CD4-positive, alpha-beta T cell (primary cell): Measurements from ENCODE around the gene MSMO1. TPM values are rescaled to one million over a fixed set of nuclear protein-coding genes. Genes with fewer than 3 reads are reported as not detected.

Source experiments
- ATAC-seq: fragments of 200-7000 bp; cut with Tn5 transposase; one replicate; pipeline ENCODE4 v1.10.0; 2022; ENCODE audit warnings: mild to moderate bottlenecking; ENCODE audit not compliant: poor library complexity
- CTCF ChIA-PET: fragments of 350-600 bp; sonication (Branson Sonifier 250); formaldehyde crosslinking; loops from one replicate; lab custom pipeline; 2021; ENCODE audit warnings: antibody characterized with exemption, inconsistent platforms; lab: Charles Lee
- POLR2A ChIA-PET: fragments of 350-600 bp; sonication (Branson Sonifier 250); formaldehyde crosslinking; loops from one replicate; lab custom pipeline; 2021; ENCODE audit warnings: antibody characterized with exemption, inconsistent platforms; lab: Charles Lee
- DNase-seq, 14 experiments: peaks; one replicate each; pipeline ENCODE4 v3.0.0-alpha.2; 2013 to 2020; ENCODE audit warnings: mixed read lengths in 2 of 14
- H3K27ac ChIP-seq, 2 donors: one replicate each; pipeline versions ENCODE4 v1.5.1 to v1.7.0; 2013; ENCODE audit warnings: low read length in 2 of 2, low read depth in 1 of 2, mild to moderate bottlenecking in 1 of 2
- H3K27me3 ChIP-seq, 2 experiments: 1 replicate in 1 of 2; 2 replicates in 1 of 2; pipeline versions ENCODE4 v1.6.1 to v1.7.0; 2013; ENCODE audit warnings: low read length in 2 of 2, control low read depth in 1 of 2, mild to moderate bottlenecking in 1 of 2, moderate library complexity in 1 of 2; ENCODE audit not compliant: insufficient read depth in 2 of 2, control insufficient read depth in 1 of 2
- H3K36me3 ChIP-seq: one replicate; pipeline ENCODE4 v1.6.1; 2013; ENCODE audit warnings: low read length, control low read depth; ENCODE audit not compliant: insufficient read depth
- H3K4me1 ChIP-seq: one replicate; pipeline ENCODE4 v1.6.1; 2013; ENCODE audit warnings: low read length, control low read depth; ENCODE audit not compliant: insufficient read depth
- H3K4me3 ChIP-seq: one replicate; pipeline ENCODE4 v1.5.1; 2013; ENCODE audit warnings: mild to moderate bottlenecking, low read length, moderate library complexity
- H3K9me3 ChIP-seq, 2 experiments: 1 replicate in 1 of 2; 2 replicates in 1 of 2; pipeline versions ENCODE4 v1.6.1 to v1.7.0; 2013; ENCODE audit warnings: low read length in 2 of 2, mild to moderate bottlenecking in 2 of 2, control low read depth in 1 of 2, moderate library complexity in 1 of 2; ENCODE audit not compliant: control insufficient read depth in 1 of 2, insufficient read depth in 1 of 2
- H3K27ac Mint-ChIP-seq: one replicate; pipeline ENCODE4 v1.8.0; 2020; ENCODE audit warnings: mixed read lengths
- H3K27me3 Mint-ChIP-seq: one replicate; pipeline ENCODE4 v1.8.0; 2021; ENCODE audit warnings: mixed read lengths
- H3K36me3 Mint-ChIP-seq: one replicate; pipeline ENCODE4 v1.8.0; 2021; ENCODE audit warnings: low read depth, mixed read lengths
- H3K4me1 Mint-ChIP-seq: one replicate; pipeline ENCODE4 v1.8.0; 2021; ENCODE audit warnings: low read depth, mixed read lengths
- H3K4me3 Mint-ChIP-seq: one replicate; pipeline ENCODE4 v1.8.0; 2020; ENCODE audit warnings: mild to moderate bottlenecking, mixed read lengths
- H3K9me3 Mint-ChIP-seq: one replicate; pipeline ENCODE4 v1.8.0; 2020; ENCODE audit warnings: mixed read lengths
- intact Hi-C, 2 experiments: fragments of 100-400 bp; cut with DNase I in 1 of 2; cut with micrococcal nuclease in 1 of 2; formaldehyde crosslinking; loops; one replicate each; pipeline versions ENCODE4 v1.15.1 to v1.9.0; 2023 to 2025; cut with DNase I, micrococcal nuclease
- total RNA-seq, 174 experiments: library from RNA in 2 of 174; stranded (reverse) in 2 of 174; gene quantifications; one replicate each; pipeline ENCODE4 v1.2.3 and lab custom pipeline; 2021 to 2026
- TF ChIP-seq, protein P1 (sequence below): fragments of 200-600 bp; IDR thresholded peaks from one replicate; pipeline ENCODE4 v1.8.0; 2022; ENCODE audit warnings: antibody characterized with exemption, mild to moderate bottlenecking

MSMO1 gene
- total RNA-seq, 2 experiments from 2014 or later: 13.3 to 15.1 TPM

DNA sequence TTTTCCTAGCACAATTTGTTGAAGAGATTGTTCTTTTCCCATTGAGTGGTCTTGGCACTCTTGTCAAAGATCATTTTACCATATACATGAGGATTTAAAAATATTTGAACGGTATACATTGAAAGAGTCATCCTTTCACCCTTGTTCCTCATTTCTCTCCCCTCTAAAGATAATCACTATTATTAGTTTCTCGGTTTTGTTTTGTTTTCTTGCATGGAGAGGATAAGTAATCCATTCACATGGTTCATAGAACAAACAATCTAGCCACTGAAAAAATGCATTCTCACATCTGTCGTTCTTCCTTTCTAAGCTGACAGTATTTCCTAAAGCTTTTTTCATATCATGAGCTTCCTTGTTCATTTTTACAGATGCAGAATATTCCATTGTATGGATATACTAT, 39.2 kb upstream of the MSMO1 start:
- CTCF ChIA-PET: no interaction called here
- peak overlapping the region; percentile 77 for H3K27ac Mint-ChIP-seq
- ATAC-seq: no peak
- no peaks in the 10 kb centered on the region for H3K9me3 ChIP-seq
- no peak for DNase-seq
- H3K4me3 ChIP-seq: no peak overlapping the region
- no peak overlapping the region for H3K4me3 Mint-ChIP-seq
- H3K27me3 ChIP-seq: no peaks in the 10 kb centered on the region
- TF ChIP-seq, protein P1, sequence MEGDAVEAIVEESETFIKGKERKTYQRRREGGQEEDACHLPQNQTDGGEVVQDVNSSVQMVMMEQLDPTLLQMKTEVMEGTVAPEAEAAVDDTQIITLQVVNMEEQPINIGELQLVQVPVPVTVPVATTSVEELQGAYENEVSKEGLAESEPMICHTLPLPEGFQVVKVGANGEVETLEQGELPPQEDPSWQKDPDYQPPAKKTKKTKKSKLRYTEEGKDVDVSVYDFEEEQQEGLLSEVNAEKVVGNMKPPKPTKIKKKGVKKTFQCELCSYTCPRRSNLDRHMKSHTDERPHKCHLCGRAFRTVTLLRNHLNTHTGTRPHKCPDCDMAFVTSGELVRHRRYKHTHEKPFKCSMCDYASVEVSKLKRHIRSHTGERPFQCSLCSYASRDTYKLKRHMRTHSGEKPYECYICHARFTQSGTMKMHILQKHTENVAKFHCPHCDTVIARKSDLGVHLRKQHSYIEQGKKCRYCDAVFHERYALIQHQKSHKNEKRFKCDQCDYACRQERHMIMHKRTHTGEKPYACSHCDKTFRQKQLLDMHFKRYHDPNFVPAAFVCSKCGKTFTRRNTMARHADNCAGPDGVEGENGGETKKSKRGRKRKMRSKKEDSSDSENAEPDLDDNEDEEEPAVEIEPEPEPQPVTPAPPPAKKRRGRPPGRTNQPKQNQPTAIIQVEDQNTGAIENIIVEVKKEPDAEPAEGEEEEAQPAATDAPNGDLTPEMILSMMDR: no peak
- POLR2A ChIA-PET: no interaction called here
- intact Hi-C loops: no loop called here
- H3K4me1 ChIP-seq: no peaks in the 10 kb centered on the region
- no peaks in the 10 kb centered on the region for H3K9me3 Mint-ChIP-seq
- no peaks in the 10 kb centered on the region for H3K27me3 Mint-ChIP-seq
- peaks cover 3% of the 10 kb centered on the region for H3K36me3 ChIP-seq
- peaks cover 5% of the 10 kb centered on the region for H3K36me3 Mint-ChIP-seq
- H3K27ac ChIP-seq: no peak overlapping the region
- peaks cover 40% of the 10 kb centered on the region for H3K4me1 Mint-ChIP-seq

DNA sequence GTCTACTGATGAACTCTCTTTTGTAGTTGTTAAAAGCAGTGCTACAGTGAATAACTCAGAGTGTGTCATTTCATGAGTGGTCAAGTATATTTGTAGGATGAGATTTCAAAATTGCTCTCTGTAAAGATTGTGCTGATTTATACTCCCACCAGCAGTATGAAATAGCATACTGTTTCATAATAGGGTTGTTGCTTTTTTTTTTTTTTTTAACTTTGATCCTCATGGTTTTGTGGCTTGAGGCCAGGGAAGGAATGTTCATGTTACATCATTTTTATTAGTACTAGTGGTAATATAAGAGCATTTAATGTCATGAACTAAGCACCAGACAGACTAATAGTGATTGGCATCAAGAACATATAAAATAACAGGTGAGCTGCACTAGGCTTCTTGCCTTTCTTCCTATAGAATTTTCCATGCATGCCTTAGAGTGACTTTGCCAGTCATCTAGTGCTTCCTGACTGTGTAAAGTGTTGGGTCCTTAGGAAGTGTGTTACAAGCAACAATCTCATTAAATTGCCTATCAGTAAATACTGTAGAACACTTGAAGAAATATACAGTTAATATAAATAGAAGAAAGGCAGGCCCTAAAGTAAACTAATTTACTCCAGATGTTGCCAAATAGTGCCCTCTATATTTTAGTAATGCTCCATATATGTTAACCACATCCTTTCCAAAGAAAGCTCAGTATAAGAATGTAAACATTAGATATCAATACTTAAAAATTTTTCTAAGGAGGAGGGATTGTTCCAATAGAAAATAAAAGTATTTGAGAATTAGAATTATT, 38.6 kb upstream of the MSMO1 start:
- CTCF ChIA-PET: interaction anchor here (0.7 kb wide), 1 partner anchor 95 kb away, joined by 3 read pairs; no protein-coding TSS in a partner anchor
- intact Hi-C loops: no loop called here
- Mint-ChIP-seq H3K36me3 (peaks cover 4% of the 10 kb centered on the region), H3K4me1 (peaks cover 40% of the 10 kb centered on the region), H3K27me3 (no peaks in the 10 kb centered on the region), H3K9me3 (no peaks in the 10 kb centered on the region), H3K4me3 (no peak overlapping the region), H3K27ac (peak overlapping the region; percentile 77)
- Histone ChIP-seq H3K27ac (no peak overlapping the region), H3K4me1 (no peaks in the 10 kb centered on the region), H3K36me3 (peaks cover 2% of the 10 kb centered on the region), H3K9me3 (no peaks in the 10 kb centered on the region), H3K4me3 (no peak overlapping the region), H3K27me3 (no peaks in the 10 kb centered on the region)
- no peak for DNase-seq
- TF ChIP-seq, protein P1: no peak
- POLR2A ChIA-PET: no interaction called here
- no peak for ATAC-seq

DNA sequence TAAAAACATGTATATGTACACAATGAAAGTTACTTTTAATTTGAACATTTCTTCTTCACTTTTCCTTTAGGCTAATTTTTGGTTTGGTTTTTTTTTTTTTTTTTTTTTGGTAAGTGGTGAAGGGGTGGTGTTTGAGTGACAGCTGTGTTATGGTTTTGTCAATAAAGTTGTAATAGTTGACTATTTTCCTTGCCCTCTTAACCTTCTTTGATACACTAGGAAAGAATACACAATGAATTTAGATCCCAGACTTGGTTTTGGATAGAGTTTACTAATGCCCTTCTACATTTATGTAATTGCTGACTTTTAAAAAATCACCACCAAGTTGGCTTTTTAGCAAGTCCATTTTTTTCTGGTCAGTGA, 38.1 kb upstream of the MSMO1 start:
- Mint-ChIP-seq H3K4me1 (peaks cover 46% of the 10 kb centered on the region), H3K4me3 (no peak overlapping the region), H3K36me3 (peaks cover 3% of the 10 kb centered on the region), H3K27ac (no peak overlapping the region), H3K27me3 (no peaks in the 10 kb centered on the region), H3K9me3 (no peaks in the 10 kb centered on the region)
- no peak overlapping the region for H3K27ac ChIP-seq
- TF ChIP-seq, protein P1: no peak
- no peaks in the 10 kb centered on the region for H3K36me3 ChIP-seq
- DNase-seq: no peak
- no peak overlapping the region for H3K4me3 ChIP-seq
- no peaks in the 10 kb centered on the region for H3K9me3 ChIP-seq
- ATAC-seq: no peak
- intact Hi-C loops: no loop called here
- no peaks in the 10 kb centered on the region for H3K27me3 ChIP-seq
- H3K4me1 ChIP-seq: no peaks in the 10 kb centered on the region
- POLR2A ChIA-PET: no interaction called here
- CTCF ChIA-PET: interaction anchor here (0.7 kb wide), 1 partner anchor 95 kb away, joined by 3 read pairs; no protein-coding TSS in a partner anchor
